Natural killer cell (primary cell): ENCODE results near the gene SUSD1. TPM values are rescaled to one million over a fixed set of nuclear protein-coding genes. Genes with fewer than 3 reads are reported as not detected.

Experiments used
- ATAC-seq, 3 donors: fragments of 150-1000 bp in 2 of 3; fragments of 200-7000 bp in 1 of 3; cut with Tn5 transposase; 1 replicate in 1 of 3; 2 replicates in 2 of 3; pipeline ENCODE4 v1.10.0; 2021; ENCODE audit warnings: mild to moderate bottlenecking in 2 of 3, moderate library complexity in 2 of 3
- DNase-seq, 2 donors: peaks; one replicate each; pipeline versions ENCODE4 v3.0.0 to v3.0.0-alpha.2; 2013 to 2021; ENCODE audit warnings: mixed read lengths in 1 of 2
- H3K27ac ChIP-seq: one replicate; pipeline ENCODE4 v1.5.1; 2013; ENCODE audit warnings: mild to moderate bottlenecking, low read length
- H3K27me3 ChIP-seq: one replicate; pipeline ENCODE4 v1.6.1; 2013; ENCODE audit warnings: low read length; ENCODE audit not compliant: control insufficient read depth, insufficient read depth
- H3K36me3 ChIP-seq: one replicate; pipeline ENCODE4 v1.6.1; 2013; ENCODE audit warnings: low read length; ENCODE audit not compliant: control insufficient read depth, insufficient read depth
- H3K4me1 ChIP-seq: one replicate; pipeline ENCODE4 v1.6.1; 2013; ENCODE audit warnings: low read length; ENCODE audit not compliant: control insufficient read depth, insufficient read depth
- H3K4me3 ChIP-seq: one replicate; pipeline ENCODE4 v1.5.1; 2013; ENCODE audit warnings: low read length
- H3K9me3 ChIP-seq: one replicate; pipeline ENCODE4 v1.6.1; 2013; ENCODE audit warnings: low read length; ENCODE audit not compliant: control insufficient read depth, insufficient read depth
- H3K27ac Mint-ChIP-seq, 2 donors: one replicate each; pipeline ENCODE4 v1.8.0; 2022; ENCODE audit warnings: mild to moderate bottlenecking in 2 of 2, mixed read lengths in 2 of 2, moderate library complexity in 1 of 2
- H3K27me3 Mint-ChIP-seq, 2 donors: one replicate each; pipeline ENCODE4 v1.8.0; 2022; ENCODE audit warnings: low read depth in 2 of 2, mixed read lengths in 2 of 2
- H3K36me3 Mint-ChIP-seq: one replicate; pipeline ENCODE4 v1.8.0; 2022; ENCODE audit warnings: mixed read lengths
- H3K4me1 Mint-ChIP-seq, 2 donors: one replicate each; pipeline ENCODE4 v1.8.0; 2022; ENCODE audit warnings: mixed read lengths in 2 of 2
- H3K4me3 Mint-ChIP-seq: one replicate; pipeline ENCODE4 v1.8.0; 2022; ENCODE audit warnings: mild to moderate bottlenecking, moderate library complexity, mixed read lengths
- H3K9me3 Mint-ChIP-seq, 2 donors: one replicate each; pipeline ENCODE4 v1.8.0; 2022; ENCODE audit warnings: mixed read lengths in 2 of 2
- WGBS: methylation state at CpG from one replicate; pipeline ENCODE4 v1.1.7; 2013; ENCODE audit warnings: missing lambda C conversion rate; ENCODE audit not compliant: insufficient coverage; 5-methylcytosine and 5-hydroxymethylcytosine counted together
- intact Hi-C: fragments of 100-400 bp; cut with micrococcal nuclease; formaldehyde crosslinking; loops from one replicate; pipeline ENCODE4 v1.14.2; 2022
- total RNA-seq, 4 donors: library from RNA; stranded (reverse); fragments of 120-200 nt in 1 of 4; gene quantifications; one replicate each; pipeline versions ENCODE4 v1.2.3 to v1.2.4, GENCODE V29; 2013 to 2022
- TF ChIP-seq, protein P1 (sequence below): fragments of 200-600 bp; IDR thresholded peaks from one replicate; pipeline ENCODE4 v1.8.0; 2022; ENCODE audit warnings: antibody characterized with exemption

SUSD1 gene
- total RNA-seq, 3 donors from 2014 or later (not counting 1 experiment from before 2014, with no cell fraction given): 74.1 to 97.4 (median 86.9) TPM

DNA sequence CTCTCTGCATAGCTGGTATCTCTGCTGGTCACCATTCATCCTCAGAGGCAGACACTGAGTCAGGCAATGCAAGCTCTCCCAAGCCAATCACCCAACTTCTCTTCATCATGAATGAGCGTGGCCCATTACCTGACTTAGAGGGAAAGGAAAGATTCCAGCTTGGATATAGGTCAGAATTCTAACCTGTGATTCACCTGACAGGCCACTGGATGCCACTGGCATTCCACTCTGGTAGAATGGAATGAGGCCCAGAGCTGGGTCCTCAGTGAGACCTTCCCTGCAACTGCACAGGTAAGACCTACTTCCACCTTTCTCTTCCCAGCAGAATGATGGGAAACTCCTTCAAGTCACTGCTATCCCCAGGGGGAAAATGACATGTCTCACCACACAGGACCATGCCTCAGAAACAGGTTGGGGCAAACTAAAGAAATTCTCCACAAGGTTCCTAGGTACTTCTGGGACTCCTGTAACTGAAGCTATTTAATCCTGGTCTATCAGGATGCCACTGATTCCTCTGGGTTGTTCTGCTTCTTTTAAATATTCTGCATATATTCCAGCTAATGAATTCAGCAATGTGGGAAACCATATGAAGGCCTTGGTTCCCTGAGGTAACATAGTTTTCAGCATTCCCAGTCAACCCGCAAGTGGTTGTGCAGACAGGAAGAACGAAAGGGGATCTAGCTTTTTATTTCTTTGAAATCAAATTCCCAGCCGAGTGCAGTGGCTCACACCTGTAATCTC is 62.0 kb downstream of the SUSD1 start:
- WGBS: 97% methylated on average over 4 of the region's 4 CpGs
- Histone ChIP-seq H3K4me3 (no peak overlapping the region), H3K36me3 (peaks cover 23% of the 10 kb centered on the region), H3K9me3 (no peaks in the 10 kb centered on the region), H3K27me3 (no peaks in the 10 kb centered on the region), H3K27ac (no peak overlapping the region), H3K4me1 (peaks cover 4% of the 10 kb centered on the region)
- intact Hi-C loops: loop anchor here (1.0 kb wide), 1 partner anchor 248 kb away; no protein-coding TSS in a partner anchor
- no peaks in the 10 kb centered on the region for H3K36me3 Mint-ChIP-seq
- H3K4me1 Mint-ChIP-seq: peaks cover 14 to 15% of the 10 kb centered on the region in 2 donors
- H3K27ac Mint-ChIP-seq: peak overlapping the region in 1 of 2 donors; percentile 14
- H3K9me3 Mint-ChIP-seq: no peaks in the 10 kb centered on the region
- H3K27me3 Mint-ChIP-seq: no peaks in the 10 kb centered on the region
- DNase-seq: peak in 1 of 2 donors; percentile 56
- no peak overlapping the region for H3K4me3 Mint-ChIP-seq
- ATAC-seq: peak in 2 of 3 donors; percentile 42 to 52
- TF ChIP-seq, protein P1, sequence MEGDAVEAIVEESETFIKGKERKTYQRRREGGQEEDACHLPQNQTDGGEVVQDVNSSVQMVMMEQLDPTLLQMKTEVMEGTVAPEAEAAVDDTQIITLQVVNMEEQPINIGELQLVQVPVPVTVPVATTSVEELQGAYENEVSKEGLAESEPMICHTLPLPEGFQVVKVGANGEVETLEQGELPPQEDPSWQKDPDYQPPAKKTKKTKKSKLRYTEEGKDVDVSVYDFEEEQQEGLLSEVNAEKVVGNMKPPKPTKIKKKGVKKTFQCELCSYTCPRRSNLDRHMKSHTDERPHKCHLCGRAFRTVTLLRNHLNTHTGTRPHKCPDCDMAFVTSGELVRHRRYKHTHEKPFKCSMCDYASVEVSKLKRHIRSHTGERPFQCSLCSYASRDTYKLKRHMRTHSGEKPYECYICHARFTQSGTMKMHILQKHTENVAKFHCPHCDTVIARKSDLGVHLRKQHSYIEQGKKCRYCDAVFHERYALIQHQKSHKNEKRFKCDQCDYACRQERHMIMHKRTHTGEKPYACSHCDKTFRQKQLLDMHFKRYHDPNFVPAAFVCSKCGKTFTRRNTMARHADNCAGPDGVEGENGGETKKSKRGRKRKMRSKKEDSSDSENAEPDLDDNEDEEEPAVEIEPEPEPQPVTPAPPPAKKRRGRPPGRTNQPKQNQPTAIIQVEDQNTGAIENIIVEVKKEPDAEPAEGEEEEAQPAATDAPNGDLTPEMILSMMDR: peak; percentile 41

DNA sequence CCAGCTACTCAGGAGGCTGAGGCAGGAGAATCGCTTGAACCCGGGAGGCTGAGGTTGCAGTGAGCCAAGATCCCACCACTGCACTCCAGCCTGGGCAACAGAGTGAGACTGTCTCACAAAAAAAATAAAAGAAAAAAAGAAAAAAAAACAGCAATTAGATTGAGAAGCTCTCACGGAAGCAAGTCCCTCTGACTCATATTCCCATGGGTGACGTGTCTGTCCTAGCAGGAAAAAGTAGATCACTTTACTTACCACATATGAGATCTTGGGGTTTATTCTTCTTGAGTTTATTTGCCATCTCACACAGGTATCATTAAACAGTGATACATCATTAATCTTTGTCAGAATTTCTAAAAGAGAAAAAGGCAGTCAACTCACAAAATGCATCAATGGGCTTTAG is 62.6 kb downstream of the SUSD1 start:
- peaks cover 4% of the 10 kb centered on the region for H3K4me1 ChIP-seq
- Mint-ChIP-seq H3K36me3 (no peaks in the 10 kb centered on the region), H3K9me3 (no peaks in the 10 kb centered on the region), H3K4me3 (no peak overlapping the region), H3K27me3 (no peaks in the 10 kb centered on the region), H3K4me1 (peaks cover 14 to 15% of the 10 kb centered on the region in 2 donors), H3K27ac (no peak overlapping the region)
- no peak overlapping the region for H3K27ac ChIP-seq
- peaks cover 22% of the 10 kb centered on the region for H3K36me3 ChIP-seq
- TF ChIP-seq, protein P1: no peak
- 83% methylated on average over 4 of the region's 4 CpGs for WGBS
- intact Hi-C loops: no loop called here
- no peak for DNase-seq
- no peaks in the 10 kb centered on the region for H3K9me3 ChIP-seq
- H3K27me3 ChIP-seq: no peaks in the 10 kb centered on the region
- ATAC-seq: no peak
- no peak overlapping the region for H3K4me3 ChIP-seq

DNA sequence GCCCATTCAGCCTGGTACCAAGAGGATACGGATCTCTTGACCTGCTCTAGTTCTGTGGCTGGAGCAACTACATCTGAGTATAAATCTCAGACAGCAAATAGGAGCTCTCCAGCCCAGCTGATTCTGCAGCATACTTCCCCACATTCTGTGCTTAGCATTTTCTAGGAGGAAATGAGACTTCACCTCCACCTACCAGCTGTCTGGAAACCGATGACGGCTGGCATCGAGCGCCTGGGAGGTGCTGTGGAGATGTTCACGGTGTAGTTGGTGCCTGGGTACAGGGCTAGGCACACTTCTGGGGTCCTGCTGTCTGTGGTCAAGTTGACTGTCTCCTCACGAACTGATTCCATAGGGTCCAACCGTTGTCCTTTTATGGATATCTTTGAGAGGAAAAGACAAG is 63.6 kb downstream of the SUSD1 start:
- Histone ChIP-seq H3K36me3 (peaks cover 21% of the 10 kb centered on the region), H3K9me3 (no peaks in the 10 kb centered on the region), H3K4me1 (peaks cover 4% of the 10 kb centered on the region), H3K27me3 (no peaks in the 10 kb centered on the region), H3K27ac (no peak overlapping the region), H3K4me3 (no peak overlapping the region)
- no peaks in the 10 kb centered on the region for H3K27me3 Mint-ChIP-seq
- H3K9me3 Mint-ChIP-seq: no peaks in the 10 kb centered on the region
- no peak overlapping the region for H3K27ac Mint-ChIP-seq
- DNase-seq: no peak
- H3K4me1 Mint-ChIP-seq: peaks cover 15 to 18% of the 10 kb centered on the region in 2 donors
- ATAC-seq: no peak
- intact Hi-C loops: no loop called here
- TF ChIP-seq, protein P1: no peak
- peaks cover 4% of the 10 kb centered on the region for H3K36me3 Mint-ChIP-seq
- no peak overlapping the region for H3K4me3 Mint-ChIP-seq
- 94% methylated on average over 8 of the region's 8 CpGs for WGBS

DNA sequence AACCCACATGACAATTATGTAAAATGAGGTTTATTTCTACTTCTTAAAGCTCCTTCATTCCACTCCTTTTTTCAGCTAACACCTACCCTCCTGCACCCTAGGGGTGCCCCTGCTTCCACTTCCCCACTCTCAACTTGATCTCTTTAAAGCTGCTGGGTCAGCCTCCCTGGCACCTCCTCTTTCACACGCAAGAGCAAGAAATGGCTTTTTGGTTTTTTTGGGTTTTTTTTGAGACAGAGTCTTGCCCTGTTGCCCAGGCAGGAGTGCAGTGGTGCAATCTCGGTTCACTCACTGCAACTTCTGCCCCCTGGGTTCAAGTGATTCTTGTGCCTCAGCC is 64.4 kb downstream of the SUSD1 start:
- Histone ChIP-seq H3K27ac (no peak overlapping the region), H3K27me3 (no peaks in the 10 kb centered on the region), H3K4me3 (no peak overlapping the region), H3K9me3 (no peaks in the 10 kb centered on the region), H3K36me3 (peaks cover 18% of the 10 kb centered on the region), H3K4me1 (peaks cover 4% of the 10 kb centered on the region)
- Mint-ChIP-seq H3K27ac (peak overlapping the region; percentile 37 to 75), H3K36me3 (peaks cover 8% of the 10 kb centered on the region), H3K9me3 (no peaks in the 10 kb centered on the region), H3K27me3 (no peaks in the 10 kb centered on the region), H3K4me3 (no peak overlapping the region), H3K4me1 (peaks cover 11 to 20% of the 10 kb centered on the region in 2 donors)
- TF ChIP-seq, protein P1: no peak
- no peak for DNase-seq
- WGBS: 64% methylated on average over 2 of the region's 2 CpGs
- ATAC-seq: no peak
- intact Hi-C loops: no loop called here
